Stimulated activated naive CD8-positive, alpha-beta T cell treated with anti-CD3 and anti-CD28 coated beads, Interleukin-15, Interleukin-2, amounts not matched to agents 100 ng/mL and 50 ng/mL, for 24 hours (primary cell): Measurements from ENCODE around the gene SUGP1.

Experiments
- H3K27ac Mint-ChIP-seq: one replicate; pipeline ENCODE4 v1.8.0; 2021; ENCODE audit warnings: mild to moderate bottlenecking, mixed read lengths
- H3K27me3 Mint-ChIP-seq: one replicate; pipeline ENCODE4 v1.8.0; 2021; ENCODE audit warnings: mixed read lengths
- H3K36me3 Mint-ChIP-seq: one replicate; pipeline ENCODE4 v1.8.0; 2021; ENCODE audit warnings: low read depth, mixed read lengths
- H3K4me1 Mint-ChIP-seq: one replicate; pipeline ENCODE4 v1.8.0; 2021; ENCODE audit warnings: low read depth, mixed read lengths
- H3K4me3 Mint-ChIP-seq: one replicate; pipeline ENCODE4 v1.8.0; 2021; ENCODE audit warnings: mild to moderate bottlenecking, mixed read lengths
- H3K9me3 Mint-ChIP-seq: one replicate; pipeline ENCODE4 v1.8.0; 2021; ENCODE audit warnings: mixed read lengths

SUGP1 gene

DNA sequence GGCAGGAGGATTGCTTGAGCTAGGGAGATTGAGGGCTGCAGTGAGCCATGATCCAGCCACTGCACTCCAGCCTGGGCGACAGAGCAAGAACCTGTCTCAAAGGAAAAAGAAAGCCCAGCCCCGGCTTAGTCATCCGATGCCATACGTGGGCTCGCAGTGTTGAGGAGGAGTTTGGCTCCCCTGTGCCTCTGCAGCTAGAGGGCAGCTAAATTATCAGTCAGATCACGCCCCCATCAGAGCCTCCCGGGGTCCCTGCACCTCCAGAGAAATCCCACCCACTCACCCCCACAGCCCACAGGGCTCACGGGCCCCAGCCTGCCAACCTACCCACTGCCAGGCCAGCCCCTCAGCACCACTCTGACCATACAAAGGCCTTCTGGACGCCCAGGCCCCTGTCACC is 28.0 kb upstream of the SUGP1 start:
- no peaks in the 10 kb centered on the region for H3K27me3 Mint-ChIP-seq
- H3K4me1 Mint-ChIP-seq = no peaks in the 10 kb centered on the region
- H3K4me3 Mint-ChIP-seq = no peak overlapping the region
- H3K36me3 Mint-ChIP-seq = peaks cover 35% of the 10 kb centered on the region
- no peak overlapping the region for H3K27ac Mint-ChIP-seq
- no peaks in the 10 kb centered on the region for H3K9me3 Mint-ChIP-seq

DNA sequence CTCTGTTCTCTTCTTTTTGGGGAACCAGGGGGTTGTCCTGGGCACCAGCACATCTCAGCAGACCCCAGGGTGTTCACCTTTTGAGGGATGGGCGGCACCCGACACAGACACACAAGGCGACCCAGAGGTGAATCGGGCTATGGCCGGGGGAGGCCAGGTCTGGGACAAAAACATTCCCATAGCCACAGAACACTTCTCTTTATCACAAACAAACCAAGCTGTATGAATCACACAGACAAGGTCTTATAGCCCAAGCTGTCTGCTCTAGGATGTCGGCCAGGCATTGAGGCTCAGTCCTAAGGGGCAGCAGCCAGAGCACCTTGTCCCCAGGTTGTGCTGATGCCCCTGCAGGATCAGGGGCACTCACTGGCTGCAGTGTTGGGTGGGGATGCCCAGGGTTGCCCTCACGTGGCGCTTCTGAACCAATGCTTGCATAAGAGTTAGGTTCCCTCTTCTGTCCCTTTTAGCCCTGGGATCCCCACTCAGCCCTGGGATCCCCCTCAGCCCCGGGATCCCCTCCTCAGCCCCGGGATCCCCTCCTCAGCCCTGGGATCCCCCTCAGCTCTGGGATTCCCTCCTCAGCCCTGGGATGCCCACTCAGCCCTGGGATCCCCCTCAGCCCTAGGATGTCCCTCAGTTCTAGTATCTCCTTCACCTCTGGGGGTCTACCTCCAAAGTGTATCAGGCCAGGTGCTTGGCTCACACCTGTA is 27.2 kb upstream of the SUGP1 start:
- H3K4me1 Mint-ChIP-seq = no peaks in the 10 kb centered on the region
- no peak overlapping the region for H3K4me3 Mint-ChIP-seq
- no peaks in the 10 kb centered on the region for H3K9me3 Mint-ChIP-seq
- H3K36me3 Mint-ChIP-seq = peaks cover 36% of the 10 kb centered on the region
- H3K27ac Mint-ChIP-seq = no peak overlapping the region
- H3K27me3 Mint-ChIP-seq = no peaks in the 10 kb centered on the region

DNA sequence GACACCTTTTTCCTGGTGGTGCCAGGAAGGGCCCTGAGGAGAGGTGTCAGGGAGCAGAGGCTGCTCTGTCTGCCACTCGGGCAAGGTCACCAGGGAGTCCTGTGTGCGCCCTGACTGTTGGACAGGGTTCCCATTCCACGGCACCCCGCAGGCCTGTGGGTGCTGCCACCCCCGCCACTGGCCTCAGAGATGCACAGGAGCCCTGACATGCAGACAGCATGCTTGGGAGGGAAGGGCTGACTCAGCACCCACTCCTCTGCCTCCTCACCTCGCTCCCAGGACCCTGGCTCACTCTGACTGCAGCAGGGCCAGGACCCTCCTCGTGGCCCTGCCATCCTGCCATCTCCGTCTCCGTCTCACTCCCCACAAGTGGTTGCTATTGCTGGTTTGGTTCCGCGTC is 25.7 kb upstream of the SUGP1 start:
- peaks cover 30% of the 10 kb centered on the region for H3K36me3 Mint-ChIP-seq
- H3K27me3 Mint-ChIP-seq = no peaks in the 10 kb centered on the region
- H3K27ac Mint-ChIP-seq = no peak overlapping the region
- no peak overlapping the region for H3K4me3 Mint-ChIP-seq
- H3K4me1 Mint-ChIP-seq = no peaks in the 10 kb centered on the region
- no peaks in the 10 kb centered on the region for H3K9me3 Mint-ChIP-seq

GRCh38 chr19:19345232-19345631 is 24.9 kb upstream of the SUGP1 start:
- H3K27ac Mint-ChIP-seq = no peak overlapping the region
- H3K36me3 Mint-ChIP-seq = peaks cover 30% of the 10 kb centered on the region
- H3K4me3 Mint-ChIP-seq = no peak overlapping the region
- H3K9me3 Mint-ChIP-seq = no peaks in the 10 kb centered on the region
- H3K27me3 Mint-ChIP-seq = no peaks in the 10 kb centered on the region
- no peaks in the 10 kb centered on the region for H3K4me1 Mint-ChIP-seq

DNA sequence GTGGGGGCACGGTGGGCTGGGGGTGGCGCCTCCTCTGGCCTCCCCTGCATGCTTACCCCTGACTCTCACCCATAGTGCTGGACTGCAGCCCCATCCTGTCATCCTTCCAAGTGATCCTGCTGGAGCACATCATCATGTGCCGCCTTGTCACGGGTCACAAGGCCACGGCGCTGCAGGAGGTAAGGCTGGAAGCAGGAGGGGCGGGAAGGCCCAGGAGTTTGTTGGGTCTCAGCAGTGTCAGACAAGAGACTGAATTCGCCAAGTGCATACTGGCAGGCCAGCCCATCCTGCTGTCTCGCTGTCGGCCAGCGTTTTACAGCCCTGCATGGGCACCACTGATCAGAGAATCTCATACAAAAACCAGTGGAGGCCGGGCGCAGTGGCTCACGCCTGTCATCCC is 23.5 kb upstream of the SUGP1 start:
- Mint-ChIP-seq H3K4me3 (no peak overlapping the region), H3K27ac (no peak overlapping the region)

GRCh38 chr19:19343016-19343362 is 22.7 kb upstream of the SUGP1 start:
- H3K36me3 Mint-ChIP-seq = peaks cover 39% of the 10 kb centered on the region
- H3K9me3 Mint-ChIP-seq = no peaks in the 10 kb centered on the region
- H3K4me1 Mint-ChIP-seq = no peaks in the 10 kb centered on the region
- no peak overlapping the region for H3K27ac Mint-ChIP-seq
- H3K4me3 Mint-ChIP-seq = no peak overlapping the region
- H3K27me3 Mint-ChIP-seq = no peaks in the 10 kb centered on the region

More for the DNA sequence above, 23.5 kb upstream of the SUGP1 start:
- Mint-ChIP-seq H3K4me1 (no peaks in the 10 kb centered on the region), H3K27me3 (no peaks in the 10 kb centered on the region), H3K9me3 (no peaks in the 10 kb centered on the region), H3K36me3 (peaks cover 31% of the 10 kb centered on the region)

- Mint-ChIP-seq H3K36me3 (peaks cover 38% of the 10 kb centered on the region), H3K9me3 (no peaks in the 10 kb centered on the region), H3K4me1 (no peaks in the 10 kb centered on the region), H3K27me3 (no peaks in the 10 kb centered on the region), H3K27ac (no peak overlapping the region), H3K4me3 (no peak overlapping the region)
These were observed 22.0 kb upstream of the SUGP1 start for GRCh38 chr19:19342086-19343015.

DNA sequence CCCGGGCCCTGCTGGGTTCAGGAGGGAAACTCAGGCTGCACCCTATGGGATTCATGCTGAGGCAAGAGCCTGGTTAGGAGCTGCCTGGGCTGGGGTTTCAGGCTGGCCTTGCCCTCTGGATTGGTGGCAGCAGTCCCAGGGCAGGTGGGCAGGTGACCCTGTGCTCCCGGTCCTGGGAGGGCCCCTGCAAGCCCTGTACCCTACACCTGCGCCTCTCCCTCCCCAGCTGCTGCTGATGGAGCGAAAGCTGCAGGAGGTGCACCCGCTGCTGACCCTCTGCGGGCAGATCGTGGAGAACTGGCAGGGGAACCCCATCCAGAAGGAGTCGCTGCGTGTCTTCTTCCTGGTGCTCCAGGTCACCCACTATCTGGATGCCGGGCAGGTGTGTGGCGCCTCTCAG is 20.7 kb upstream of the SUGP1 start:
- H3K36me3 Mint-ChIP-seq = peaks cover 29% of the 10 kb centered on the region

DNA sequence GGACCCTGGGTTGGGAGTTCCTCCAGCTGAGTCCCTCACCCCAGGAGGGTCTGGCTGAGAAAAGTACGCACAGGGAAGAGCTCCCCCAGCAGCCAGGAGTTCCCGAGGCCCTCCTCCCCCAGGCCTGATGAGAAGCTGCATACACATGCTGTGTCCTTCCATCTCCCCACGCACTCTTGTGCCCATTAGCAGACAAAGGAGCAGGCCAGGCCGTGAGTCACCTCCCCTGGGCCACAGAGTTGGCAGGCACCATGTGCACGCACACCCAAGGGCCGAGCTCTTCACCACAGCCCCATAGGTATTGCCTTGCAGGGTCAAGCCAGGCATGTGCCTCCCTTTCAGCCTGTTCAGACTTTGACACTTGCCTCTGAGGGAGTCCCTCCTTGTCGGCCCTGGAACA is 17.8 kb upstream of the SUGP1 start:
- H3K27me3 Mint-ChIP-seq = no peaks in the 10 kb centered on the region
- peaks cover 17% of the 10 kb centered on the region for H3K36me3 Mint-ChIP-seq
- H3K27ac Mint-ChIP-seq = no peak overlapping the region
- no peaks in the 10 kb centered on the region for H3K9me3 Mint-ChIP-seq
- no peak overlapping the region for H3K4me3 Mint-ChIP-seq
- no peaks in the 10 kb centered on the region for H3K4me1 Mint-ChIP-seq

More for the DNA sequence above, 20.7 kb upstream of the SUGP1 start:
- Mint-ChIP-seq H3K27ac (no peak overlapping the region), H3K9me3 (no peaks in the 10 kb centered on the region), H3K27me3 (no peaks in the 10 kb centered on the region), H3K4me3 (no peak overlapping the region), H3K4me1 (no peaks in the 10 kb centered on the region)

DNA sequence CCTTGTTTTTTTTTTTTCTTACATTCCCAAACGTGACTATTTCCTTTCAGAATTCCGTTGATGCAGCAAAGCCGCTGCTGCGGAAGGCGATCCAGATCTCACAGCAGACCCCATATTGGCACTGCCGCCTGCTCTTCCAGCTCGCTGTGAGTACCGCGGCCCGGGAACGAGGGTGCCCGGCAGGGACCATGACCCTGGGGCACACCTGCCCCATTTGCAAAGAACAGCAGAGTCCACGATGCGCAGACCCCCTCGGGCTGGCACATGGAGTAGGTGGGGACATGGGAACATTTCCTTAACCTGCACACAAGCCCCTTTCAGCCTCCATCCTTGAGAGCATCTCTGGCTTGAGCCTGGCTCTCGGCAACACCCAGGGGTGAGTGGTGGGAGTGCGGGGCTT is 16.8 kb upstream of the SUGP1 start:
- no peak overlapping the region for H3K4me3 Mint-ChIP-seq
- H3K36me3 Mint-ChIP-seq = peaks cover 17% of the 10 kb centered on the region
- H3K4me1 Mint-ChIP-seq = no peaks in the 10 kb centered on the region
- no peak overlapping the region for H3K27ac Mint-ChIP-seq
- no peaks in the 10 kb centered on the region for H3K9me3 Mint-ChIP-seq
- no peaks in the 10 kb centered on the region for H3K27me3 Mint-ChIP-seq

DNA sequence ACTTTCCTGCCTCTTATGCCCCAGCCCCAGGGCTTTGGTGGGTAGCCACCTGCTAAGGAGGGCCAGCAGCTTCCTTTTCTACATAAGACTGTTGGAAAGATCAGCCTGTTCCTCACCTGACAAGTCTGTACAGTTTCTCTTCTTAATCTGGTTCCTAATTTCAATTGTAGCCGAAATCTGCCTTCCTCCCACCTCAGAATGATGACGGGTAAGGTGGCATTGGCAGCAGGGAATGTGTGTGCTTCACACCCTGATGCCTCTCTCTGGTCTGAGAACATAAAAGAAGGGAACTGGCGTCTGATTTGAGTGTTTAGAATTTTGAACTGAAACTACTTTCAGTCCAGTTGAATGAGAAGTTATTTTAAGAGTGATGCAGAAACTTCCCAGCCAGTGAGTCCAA is 16.3 kb upstream of the SUGP1 start:
- Mint-ChIP-seq H3K36me3 (peaks cover 20% of the 10 kb centered on the region), H3K4me3 (no peak overlapping the region), H3K27ac (peak overlapping the region; percentile 38), H3K27me3 (no peaks in the 10 kb centered on the region), H3K4me1 (no peaks in the 10 kb centered on the region), H3K9me3 (no peaks in the 10 kb centered on the region)

- no peaks in the 10 kb centered on the region for H3K4me1 Mint-ChIP-seq
- H3K36me3 Mint-ChIP-seq = peaks cover 23% of the 10 kb centered on the region
- no peak overlapping the region for H3K27ac Mint-ChIP-seq
- no peaks in the 10 kb centered on the region for H3K9me3 Mint-ChIP-seq
- H3K4me3 Mint-ChIP-seq = no peak overlapping the region
- H3K27me3 Mint-ChIP-seq = no peaks in the 10 kb centered on the region
These were observed 15.3 kb upstream of the SUGP1 start for GRCh38 chr19:19335408-19336158.

- H3K27me3 Mint-ChIP-seq = no peaks in the 10 kb centered on the region
- H3K4me1 Mint-ChIP-seq = no peaks in the 10 kb centered on the region
- no peak overlapping the region for H3K4me3 Mint-ChIP-seq
- peaks cover 23% of the 10 kb centered on the region for H3K36me3 Mint-ChIP-seq
- no peaks in the 10 kb centered on the region for H3K9me3 Mint-ChIP-seq
- no peak overlapping the region for H3K27ac Mint-ChIP-seq
These were observed 14.7 kb upstream of the SUGP1 start for GRCh38 chr19:19334989-19335344.

DNA sequence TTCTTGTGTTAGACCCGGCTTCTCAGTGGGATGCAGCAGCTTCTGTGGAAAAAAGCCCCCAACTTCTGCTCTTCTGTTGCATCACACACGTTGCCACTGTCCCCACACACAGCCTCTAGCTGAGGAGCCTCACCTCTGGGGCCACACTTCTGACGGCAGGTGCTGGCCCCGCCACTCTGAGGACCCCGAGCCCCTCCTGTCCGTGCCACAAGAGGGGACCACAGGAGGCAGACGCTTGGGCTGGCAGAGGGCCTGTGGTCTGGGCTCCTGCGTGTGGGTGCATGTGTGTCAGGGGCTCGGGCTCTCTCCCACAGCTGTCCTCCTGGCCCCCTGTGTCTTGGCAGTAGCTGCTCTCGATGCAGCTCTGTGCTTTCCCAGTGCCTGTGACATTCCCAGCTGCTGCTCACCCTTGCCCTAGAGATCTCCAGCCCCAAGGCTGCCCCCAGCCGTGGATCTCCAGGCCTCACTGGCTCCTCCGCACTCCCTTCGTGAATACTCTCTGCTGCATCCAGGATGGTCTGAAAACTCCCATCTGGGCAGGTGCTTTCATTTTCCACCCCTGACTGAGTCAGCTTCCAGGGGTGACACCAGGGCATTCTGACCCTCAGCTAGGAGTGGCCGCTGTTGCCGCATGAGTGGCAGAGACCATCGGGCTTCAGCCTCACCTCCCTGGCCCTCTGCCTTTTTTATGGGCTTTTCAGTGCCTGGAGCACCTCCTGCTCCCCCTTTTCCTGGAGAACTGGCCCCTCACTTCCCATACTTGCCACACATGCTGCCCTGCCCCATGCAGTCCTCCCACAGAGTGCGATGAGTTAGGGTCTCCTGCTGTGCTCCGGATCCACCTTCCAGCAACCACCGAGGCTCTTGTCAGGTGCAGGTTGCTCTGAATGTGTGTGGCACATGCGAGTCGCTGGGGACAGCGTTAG is 14.0 kb upstream of the SUGP1 start:
- Mint-ChIP-seq H3K36me3 (peaks cover 25% of the 10 kb centered on the region), H3K4me1 (peaks cover 2% of the 10 kb centered on the region), H3K27ac (peak overlapping the region; percentile 49), H3K9me3 (no peaks in the 10 kb centered on the region), H3K27me3 (no peaks in the 10 kb centered on the region), H3K4me3 (no peak overlapping the region)
